Measurements from ENCODE around the gene PANX2.

PANX2 gene

DNA sequence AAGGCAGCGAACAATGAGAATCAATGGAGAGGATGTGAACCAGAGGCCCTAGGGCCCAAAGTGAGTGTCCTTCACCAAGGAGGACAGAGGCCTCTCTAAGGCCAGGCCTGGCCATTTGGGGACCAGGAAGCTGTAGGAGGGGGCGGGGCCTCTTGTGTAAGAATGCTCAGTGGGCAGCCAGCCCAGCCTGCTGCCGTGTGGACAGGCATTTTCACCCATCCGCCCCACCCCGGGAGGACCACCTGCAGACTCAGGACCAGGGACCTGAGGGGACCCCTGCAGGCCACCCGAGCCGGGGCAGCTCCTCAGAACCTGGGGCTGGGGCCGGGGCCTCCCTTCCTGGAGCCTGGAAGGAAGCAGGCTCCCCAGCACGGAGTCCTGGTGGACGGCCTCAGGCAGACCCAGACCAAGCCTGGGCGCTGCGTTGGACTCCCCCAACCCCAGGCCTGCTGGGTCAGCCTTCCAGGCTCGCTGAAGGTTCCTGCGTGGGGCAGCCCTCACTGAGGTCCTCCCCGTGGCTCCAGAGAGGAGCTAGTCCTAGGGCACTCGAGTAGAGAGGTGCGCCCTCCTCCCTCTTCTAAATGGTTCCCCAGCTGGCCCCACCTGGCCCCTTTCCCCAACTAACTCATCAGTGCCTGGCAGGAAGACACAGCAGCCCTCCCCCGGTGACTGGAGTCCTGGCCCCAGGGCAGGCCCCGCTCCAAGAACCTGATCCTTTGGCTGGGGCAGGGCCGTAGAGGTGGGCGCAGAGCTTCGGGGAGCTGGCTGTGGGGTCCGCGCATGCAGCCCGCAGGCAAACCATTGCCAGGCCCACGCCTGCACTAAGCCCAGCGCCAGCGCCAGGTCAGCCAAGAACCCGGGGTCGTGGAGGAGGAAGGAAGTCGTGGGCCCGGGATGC is 13.7 kb downstream of the PANX2 start:
- DNase-seq (ENCODE audit: low spot score), result peak; percentile 32

DNA sequence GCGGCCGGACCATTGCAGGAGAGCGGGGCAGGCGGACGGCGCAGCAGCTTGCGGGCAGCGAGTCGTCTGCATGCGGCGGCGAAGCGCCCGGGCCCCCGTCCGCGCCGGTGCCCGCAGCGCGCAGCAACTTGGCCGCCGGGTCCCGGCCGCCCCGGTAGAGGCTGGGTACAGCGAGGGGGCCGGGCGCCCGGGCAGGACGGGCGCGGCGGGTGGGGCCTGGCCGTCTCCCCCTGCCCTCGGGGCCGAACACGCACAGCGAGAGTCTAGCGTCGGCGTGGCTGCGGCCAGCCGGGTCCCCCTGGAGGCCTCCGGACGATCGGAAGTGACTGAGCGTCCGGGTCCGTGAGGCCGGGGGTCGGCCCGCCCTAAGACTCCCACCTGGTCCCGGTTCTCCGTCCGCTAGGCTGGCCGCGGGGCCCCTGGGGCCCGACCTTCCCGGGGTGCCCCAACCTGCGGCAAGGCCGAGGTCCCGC is 14.4 kb downstream of the PANX2 start:
- DNase-seq (ENCODE audit: low spot score), result no peak

DNA sequence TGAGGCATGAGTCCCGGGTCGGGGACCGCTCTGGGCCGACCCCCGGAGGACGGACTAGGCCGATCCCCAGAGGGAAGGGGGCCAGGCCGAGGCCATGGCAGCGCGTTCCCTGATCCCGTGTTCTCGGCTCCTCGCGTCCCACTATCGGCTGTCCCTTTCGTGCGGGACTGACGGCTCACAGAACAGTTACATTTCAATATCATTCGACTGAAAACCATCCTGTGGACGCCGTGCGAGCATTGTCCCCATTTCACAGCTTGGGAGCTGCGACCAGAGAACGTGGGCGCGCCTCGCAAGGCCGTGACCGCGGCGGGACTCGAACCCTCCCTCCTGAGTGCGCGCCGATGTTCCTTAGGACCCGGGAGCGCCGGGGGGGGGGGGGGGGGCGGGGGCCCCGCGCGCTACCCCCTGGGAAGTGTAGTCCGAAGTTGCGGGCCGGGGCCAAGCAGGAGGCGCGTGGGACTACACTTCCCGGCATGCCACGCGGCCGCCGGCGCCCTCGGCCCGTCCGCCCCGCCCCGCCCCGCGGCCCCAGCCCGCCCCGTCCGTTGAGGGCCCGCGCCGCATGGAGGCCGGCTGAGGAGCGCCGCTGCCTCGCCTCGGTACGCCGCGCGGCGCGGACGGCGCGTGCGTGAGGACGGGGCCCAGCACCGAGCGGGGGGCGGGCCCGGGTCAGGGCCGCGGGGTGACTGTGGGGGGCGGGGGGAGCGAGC is 15.0 kb downstream of the PANX2 start, which contains the start of gene TRABD:
Gene TRABD, plus strand, starts transcription at position 539 of the 713 bp plus-strand sequence. CDS start 7,148 bp downstream, outside the sequence.
- DNase-seq (ENCODE audit: low spot score), result peak; percentile 92

DNA sequence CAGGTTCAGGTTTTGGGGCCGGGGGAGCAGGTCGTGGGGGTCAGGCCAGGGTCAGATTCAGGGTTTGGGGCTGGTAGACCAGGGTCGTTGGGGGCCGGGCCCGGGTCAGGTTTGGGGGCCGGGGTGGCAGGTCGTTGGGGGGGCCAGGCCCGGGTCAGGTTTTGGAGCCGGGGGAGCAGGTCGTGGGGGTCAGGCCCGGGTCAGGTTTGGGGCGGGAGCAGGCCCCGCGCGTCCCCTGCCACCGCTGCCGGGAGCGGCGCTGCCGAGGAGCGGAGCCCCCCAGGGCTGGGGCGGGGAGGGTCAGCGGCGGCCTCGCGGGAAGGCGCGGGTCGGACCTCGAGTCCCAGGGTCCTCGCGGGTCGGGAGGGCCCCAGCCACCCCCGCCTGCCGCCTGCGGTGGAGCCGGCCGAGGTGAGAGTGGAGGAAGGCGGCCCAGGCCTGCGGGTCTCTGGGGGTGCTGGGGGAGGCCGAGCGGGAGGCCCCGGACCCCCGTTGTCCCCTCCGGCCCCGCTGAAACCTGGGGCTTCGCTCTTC is 15.7 kb downstream of the PANX2 start:
- DNase-seq (ENCODE audit: low spot score), result no peak

DNA sequence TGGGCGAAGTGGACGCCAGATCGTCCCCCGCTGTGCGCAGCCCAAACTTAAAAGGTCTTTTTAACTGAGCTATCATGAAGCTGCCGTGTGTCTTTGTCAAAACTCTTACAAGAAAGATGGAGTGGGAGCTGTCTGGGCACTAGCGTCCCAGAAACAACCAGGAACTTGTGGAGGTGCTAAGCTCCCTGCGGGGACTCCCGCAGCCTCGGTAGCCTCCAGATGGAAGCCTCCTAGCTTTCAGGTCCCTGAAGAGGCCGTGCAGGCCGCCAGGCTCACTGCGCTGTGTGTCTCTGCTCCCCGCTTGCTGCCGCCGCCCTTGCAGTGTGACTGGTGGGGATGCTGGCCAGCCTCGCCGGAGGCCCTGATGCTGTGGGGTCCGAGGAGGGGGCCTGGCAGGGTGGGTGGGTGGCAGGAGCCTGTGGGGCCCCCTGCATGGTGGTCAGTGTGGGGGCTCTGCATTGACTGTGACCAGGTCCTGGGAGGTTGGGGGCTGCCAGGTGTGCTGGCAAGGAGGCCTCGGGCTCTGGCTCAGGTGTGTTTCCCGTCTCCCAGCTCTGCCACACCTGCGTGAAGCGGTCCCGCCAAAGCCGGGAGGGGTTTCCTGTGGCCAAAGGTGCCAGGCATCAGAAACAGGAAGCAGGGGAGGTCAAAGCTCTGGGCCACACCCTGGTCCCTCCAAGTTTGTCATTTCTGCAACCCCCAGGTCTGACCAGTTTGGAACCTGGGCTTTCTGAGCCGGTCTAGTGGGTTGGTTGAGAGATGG is 16.4 kb downstream of the PANX2 start:
- peak; percentile 42 for DNase-seq (ENCODE audit: low spot score)

DNA sequence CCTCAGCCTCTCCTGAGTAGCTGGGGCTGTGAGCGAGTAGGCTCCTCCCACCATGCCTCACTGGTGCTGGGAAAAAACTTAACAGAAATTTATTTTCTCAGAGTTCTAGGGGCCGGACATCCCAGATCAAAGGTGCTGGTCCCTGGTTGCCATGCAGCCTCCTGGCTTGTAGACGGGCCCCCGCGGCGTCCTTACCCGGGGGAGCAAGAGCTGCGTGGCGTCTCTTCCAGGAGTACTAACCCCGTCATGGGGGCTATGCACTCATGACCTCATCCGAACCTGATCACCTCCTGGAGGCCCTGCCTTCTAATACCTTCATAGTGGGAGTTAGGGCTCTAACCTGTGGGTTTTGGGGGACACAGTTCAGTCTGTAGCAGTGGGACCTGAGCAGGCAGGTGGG is 17.8 kb downstream of the PANX2 start:
- DNase-seq (ENCODE audit: low spot score), result no peak

DNA sequence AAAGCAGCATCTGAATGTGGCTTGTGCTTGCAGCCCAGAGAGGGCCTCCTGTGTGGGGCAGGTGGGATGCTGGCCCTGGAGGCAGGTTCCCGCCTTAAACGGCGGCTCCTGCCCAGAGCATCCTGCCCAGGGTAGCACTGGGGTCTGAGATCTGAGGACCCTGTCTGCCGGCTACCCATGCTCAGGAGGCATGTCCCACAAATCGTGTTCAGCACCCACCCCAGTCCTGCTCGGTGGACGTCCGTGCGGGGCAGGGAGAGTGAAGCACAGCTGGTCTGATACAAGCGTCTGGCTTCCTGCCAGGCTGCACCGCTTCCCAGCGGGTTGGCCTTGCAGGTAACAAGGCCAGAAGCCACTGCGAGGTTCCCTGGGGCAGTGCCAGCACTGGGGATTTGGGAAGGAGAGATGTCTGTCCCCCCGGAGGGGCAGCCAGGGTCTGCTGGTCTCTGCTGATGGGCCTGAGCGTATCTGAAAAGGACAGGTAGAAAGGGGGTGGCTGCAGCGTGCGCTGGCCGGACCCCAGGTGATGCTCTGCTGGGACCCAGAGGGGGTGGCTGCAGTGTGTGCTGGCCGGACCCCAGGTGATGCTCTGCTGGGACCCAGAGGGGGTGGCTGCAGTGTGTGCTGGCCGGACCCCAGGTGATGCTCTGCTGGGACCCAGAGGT is 18.8 kb downstream of the PANX2 start:
- DNase-seq (ENCODE audit: low spot score), result no peak

DNA sequence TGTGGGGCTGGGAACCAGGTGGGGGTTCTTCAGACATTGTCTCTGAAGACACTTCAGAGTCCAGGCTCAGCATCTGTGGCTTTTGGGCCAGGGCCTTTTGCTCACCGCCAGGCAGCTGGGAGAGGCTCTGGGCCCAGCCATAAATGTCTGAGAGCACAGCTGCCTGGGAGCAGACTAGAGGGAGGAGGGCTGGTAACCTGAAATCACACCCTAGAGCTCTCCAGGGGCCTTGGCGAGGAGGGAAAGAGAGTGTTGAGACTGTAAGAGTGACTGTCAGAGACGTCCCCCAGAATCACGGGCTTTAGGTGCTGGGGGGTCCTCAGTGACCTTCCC is 19.3 kb downstream of the PANX2 start:
- DNase-seq (ENCODE audit: low spot score), result no peak

DNA sequence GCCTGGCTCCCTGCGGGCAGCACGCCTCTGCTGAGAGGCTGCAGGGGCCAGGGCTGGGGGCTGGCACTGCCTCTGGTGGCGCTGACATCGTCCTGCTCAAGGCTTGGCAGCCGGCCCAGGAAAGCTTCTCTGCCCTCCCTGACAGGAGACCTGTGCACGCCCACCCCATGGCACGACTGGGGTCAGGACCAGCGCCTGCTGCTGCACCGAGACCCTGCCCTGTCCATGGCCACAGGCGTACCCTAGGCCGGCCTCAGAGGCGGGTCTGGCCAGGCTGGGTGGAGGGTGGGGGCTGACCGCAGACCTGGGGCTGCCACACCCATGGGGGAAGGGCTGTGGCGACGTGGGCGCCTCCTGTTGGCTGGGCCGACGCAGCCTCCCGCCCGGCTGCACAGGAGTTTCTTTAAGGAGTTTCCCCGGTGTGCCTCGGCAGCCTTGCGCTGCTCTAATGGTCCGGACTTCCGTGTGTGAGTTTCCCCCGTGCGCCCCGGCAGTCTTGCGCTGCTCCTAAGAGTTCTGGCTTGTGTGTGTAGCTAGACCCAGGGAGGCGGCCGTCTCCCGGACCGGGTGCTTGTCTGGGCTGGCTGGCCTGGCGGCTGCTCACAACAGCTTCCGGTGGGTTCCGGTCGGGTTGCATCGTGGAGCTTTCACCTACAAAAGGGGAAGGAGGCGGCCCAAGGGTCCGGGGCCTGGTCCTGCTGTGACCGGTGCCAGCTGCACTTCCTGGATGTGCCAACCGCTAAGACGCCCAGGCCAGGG is 19.8 kb downstream of the PANX2 start:
- no peak for DNase-seq (ENCODE audit: low spot score)

DNA sequence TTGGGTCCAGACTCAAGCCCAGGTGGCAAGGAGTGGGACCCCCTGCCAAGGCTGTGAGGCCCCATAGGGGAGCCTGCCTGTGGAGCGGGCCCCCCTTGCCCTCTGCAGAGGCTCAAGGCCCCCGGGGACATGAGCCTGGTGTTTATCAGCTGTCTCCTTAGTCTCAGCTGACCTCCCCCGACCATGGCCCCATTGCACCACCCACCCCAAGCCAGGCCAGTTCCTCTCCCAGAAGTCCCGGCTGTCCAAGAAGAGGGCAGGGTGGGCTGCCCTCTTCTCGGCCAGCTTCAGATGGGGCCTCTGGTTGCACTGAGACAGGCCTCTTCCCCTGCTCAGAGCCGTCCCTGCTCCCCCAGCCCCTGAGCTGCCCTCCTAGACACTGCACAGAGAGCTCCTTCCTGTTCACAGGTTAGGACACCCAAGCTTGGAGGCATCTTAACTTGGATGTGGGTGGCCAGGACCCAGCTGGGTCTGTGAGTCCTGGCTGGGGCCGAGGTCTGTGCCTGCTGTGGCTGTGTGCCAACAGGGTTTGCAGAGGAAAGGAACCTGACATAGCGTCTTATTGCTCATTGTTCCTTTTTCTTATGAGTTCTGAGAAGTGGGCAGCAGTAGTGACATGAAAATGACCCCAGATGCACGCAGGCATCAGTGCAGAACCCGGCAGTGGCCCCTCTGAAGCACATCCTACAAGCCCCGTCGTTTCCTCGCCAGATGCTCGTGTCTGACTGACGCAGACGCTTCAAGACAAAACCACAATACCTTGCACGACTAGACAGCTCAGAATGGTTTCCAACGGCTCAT is 20.6 kb downstream of the PANX2 start:
- DNase-seq (ENCODE audit: low spot score), result no peak

DNA sequence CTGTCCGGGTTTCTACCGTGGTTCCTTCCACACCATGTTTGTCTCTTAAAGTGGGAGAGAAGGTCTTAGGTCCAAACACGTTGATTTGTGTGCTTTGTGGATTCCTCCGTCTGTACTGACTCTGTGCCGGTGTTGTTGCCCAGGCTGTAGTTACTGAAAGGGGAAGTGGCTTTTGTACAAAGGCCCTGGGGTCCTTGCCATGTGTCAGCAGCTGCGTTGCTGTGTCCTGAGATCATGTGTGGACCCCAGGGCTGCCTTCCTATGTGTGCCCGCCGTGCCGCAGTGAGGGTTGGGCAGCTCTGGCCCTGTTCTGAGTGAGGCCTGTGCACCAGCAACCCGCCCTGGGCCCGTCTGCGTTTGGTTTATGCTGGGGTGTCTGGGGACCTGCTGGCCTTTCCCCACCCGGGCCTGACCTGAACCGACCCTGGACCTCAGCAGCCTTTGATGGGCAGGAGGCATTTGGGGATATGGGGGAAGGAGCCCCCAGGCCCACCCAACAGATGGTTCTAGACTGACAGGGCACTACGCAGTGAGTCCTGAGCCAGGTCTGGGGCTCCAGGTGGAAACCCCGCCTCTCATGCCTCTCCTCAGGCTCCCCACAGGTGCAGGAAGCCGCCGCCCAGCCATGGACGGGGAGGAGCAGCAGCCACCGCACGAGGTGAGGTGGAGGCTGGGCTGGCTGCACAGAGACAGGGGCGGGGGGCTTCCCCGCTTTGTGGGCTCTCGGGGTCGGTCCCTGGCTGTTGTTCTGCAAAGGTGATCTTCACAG is 22.1 kb downstream of the PANX2 start:
- no peak for DNase-seq (ENCODE audit: low spot score)

DNA sequence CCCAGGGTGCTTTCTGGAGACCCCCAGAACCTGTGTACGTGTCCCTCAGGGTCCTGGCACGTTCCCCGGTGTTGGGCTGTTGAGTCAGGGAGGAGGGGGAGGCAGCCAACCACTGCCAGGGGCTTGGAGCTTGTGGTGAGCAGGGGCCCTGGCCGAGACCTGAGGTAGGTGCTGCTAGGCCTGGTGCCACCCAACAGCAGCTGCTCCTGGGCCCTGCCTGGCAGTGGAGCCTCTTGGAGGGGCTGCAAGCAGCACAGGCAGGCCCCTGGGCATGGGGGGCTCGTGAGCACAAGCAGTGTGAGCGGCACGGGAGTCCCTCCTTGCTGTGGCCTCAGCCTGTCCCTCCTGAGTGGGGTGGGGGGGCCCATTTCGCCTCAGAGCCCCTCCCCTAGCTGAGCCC is 23.1 kb downstream of the PANX2 start:
- no peak for DNase-seq (ENCODE audit: low spot score)

DNA sequence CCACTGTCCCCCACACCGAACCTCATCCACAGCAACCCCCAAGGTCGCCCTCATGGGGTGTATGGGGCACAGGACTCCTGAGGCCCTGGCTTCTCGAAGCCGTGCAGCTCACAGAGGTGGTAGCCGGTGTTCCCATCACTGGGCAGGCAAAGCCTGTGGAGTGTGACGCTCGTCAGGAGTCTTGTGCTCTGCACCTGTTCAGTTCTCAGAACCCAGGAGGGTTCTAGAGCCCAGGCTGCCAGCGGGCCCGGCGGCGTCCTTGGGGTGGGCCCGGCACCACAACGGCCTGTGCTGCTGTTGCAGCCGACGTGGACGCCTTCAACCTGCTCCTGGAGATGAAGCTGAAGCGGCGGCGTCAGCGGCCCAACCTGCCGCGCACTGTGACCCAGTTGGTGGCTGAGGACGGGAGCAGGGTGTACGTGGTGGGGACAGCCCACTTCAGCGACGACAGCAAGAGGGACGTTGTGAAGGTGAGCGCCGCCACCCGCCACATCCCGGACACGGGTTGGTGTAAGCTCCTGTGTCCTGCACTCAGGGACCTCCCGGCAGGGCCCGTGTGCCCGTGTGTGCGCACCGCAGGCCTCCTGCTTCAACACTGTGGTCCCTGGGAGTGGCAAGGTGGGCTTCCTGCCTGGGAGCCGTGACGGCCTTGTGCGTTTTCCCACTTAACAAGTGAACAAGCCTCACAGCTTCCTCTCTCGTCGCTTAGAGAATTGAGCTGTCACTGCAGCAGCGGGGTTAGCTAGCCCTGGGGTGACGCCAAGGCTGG is 23.7 kb downstream of the PANX2 start:
- DNase-seq (ENCODE audit: low spot score), result no peak

DNA sequence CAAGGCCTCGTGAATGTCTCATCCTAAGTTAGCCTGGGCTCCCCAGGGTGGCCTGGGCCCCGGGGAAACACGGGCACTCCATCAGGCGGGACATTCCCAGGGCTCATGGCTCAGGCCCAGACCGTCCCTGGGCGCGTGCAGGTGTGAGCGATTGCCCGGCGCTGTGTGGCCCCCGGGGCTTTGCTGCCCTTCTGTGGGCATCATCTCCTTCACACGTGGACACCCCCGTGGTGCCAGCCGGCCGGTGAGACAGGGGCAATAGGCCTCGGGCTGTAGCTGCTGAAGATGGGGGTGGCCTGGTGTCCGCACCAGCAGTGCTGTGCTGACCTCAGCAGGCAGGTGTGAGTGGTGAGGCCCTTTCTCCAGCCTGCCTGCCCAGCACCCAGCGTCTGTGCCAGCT is 25.7 kb downstream of the PANX2 start:
- no peak for DNase-seq (ENCODE audit: low spot score)

DNA sequence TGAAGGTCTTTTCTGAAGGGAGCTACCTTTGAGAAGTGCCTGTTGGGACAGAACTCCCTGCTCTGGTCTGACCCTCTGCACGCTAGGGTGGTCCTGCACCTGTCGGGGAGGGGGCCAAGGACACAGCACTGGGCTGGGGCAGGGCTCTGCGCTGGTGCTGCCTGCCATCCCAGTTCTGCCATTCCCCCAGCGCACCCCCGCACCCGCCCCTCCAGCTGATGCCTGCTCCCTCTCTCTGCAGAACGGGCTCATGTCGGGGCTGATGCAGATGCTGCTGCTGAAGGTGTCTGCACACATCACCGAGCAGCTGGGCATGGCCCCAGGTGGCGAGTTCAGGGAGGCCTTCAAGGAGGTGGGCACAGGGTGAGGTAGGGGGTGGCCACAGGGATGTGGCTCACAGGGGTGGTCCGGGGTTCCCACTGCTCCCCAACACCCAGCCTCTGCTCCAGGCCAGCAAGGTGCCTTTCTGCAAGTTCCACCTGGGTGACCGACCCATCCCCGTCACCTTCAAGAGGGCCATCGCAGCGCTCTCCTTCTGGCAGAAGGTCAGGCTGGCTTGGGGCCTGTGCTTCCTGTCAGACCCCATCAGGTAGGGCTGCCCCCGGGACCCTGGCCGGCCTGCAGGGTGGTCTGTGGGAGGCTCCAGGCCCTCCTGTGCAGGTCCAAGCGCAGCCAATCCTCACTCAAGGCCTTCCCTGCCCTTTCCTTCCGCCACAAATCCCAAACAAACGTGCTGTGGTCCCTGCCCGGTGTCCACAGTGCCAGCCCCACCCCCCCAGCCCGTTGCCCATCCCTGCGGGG is 26.7 kb downstream of the PANX2 start:
- no peak for DNase-seq (ENCODE audit: low spot score)

DNA sequence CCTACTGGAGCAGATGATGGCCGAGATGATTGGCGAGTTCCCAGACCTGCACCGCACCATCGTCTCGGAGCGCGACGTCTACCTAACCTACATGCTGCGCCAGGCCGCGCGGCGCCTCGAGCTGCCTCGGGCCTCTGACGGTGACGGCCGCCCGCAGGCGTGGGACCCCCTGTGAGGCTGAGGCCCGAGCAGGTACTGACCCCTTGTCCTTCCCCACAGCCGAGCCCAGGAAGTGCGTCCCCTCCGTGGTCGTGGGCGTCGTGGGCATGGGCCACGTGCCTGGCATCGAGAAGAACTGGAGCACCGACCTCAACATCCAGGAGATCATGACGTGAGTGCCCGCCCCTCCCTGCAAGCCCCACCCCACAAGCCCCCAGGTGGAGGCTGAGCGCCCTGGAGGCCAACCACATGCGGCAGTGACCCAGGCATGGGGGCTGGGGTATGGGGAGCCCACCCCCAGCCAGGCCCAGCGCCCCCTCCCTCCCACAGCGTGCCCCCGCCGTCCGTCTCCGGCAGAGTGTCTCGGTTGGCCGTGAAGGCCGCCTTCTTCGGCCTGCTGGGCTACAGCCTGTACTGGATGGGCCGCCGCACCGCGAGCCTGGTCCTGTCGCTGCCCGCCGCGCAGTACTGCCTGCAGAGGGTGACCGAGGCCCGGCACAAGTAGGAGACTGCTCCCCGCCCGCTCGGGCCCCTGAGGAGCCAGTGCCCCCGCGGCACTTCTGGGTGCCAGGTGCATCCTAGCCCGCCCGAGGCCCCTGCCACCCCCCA is 27.5 kb downstream of the PANX2 start:
- DNase-seq (ENCODE audit: low spot score), result no peak

DNA sequence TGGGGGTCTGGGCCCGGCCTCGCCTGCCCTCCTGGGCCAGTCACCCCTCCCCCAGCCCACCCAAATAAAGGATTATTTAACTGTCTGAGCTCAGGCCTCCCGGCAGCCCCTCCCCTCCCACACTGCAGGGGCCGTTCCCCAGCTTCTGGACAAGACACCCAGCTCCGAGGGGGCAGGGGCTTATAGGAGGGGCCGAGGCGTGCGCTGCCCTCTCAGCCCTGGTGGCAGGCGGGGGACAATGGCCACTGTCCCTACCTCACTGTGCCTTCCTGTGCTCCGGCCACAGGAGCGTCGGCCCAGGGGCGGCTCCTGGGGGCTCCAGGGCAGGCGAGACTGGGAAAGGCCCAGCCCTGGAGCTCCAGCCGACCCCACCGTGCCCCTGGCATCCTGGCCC is 28.1 kb downstream of the PANX2 start:
- DNase-seq (ENCODE audit: low spot score), result no peak
